Mesothelial cell of epicardium (in vitro differentiated cells): ENCODE measurements around the gene PCSK2. TPM values are rescaled to one million over a fixed set of nuclear protein-coding genes. Genes with fewer than 3 reads are reported as not detected.

ENCODE experiments used
- DNase-seq, 2 experiments: peaks; one replicate each; pipeline ENCODE4 v3.0.0; 2021; ENCODE audit warnings: low spot score in 2 of 2; ENCODE audit not compliant: unreplicated experiment in 2 of 2
- H3K27ac Mint-ChIP-seq: 2 replicates; pipeline ENCODE4 v1.8.0; 2021; ENCODE audit warnings: mixed read lengths
- H3K27me3 Mint-ChIP-seq: 2 replicates; pipeline ENCODE4 v1.8.0; 2021; ENCODE audit warnings: low read depth, mixed read lengths
- H3K36me3 Mint-ChIP-seq: 2 replicates; pipeline ENCODE4 v1.8.0; 2021; ENCODE audit warnings: mixed read lengths
- H3K4me1 Mint-ChIP-seq: 2 replicates; pipeline ENCODE4 v1.8.0; 2021; ENCODE audit warnings: mixed read lengths
- H3K4me3 Mint-ChIP-seq: 2 replicates; pipeline ENCODE4 v1.8.0; 2021; ENCODE audit warnings: mild to moderate bottlenecking, moderate library complexity, mixed read lengths
- H3K9me3 Mint-ChIP-seq: 2 replicates; pipeline ENCODE4 v1.8.0; 2021; ENCODE audit warnings: mixed read lengths
- CTCF ChIP-seq: fragments of 200-600 bp; sonication (generic); IDR thresholded peaks from one replicate; pipeline ENCODE4 v1.5.0; 2021; ENCODE audit warnings: antibody characterized with exemption; ENCODE audit not compliant: unreplicated experiment
- total RNA-seq: library from RNA; stranded (reverse); gene quantifications from 3 replicates; pipeline ENCODE4 v1.2.1, GENCODE V29; 2021

The PCSK2 gene
- total RNA-seq, 1 donor from 2014 or later = 0.38 TPM

- Mint-ChIP-seq H3K4me1 (peaks cover 6% of the 10 kb centered on the region), H3K9me3 (no peaks in the 10 kb centered on the region), H3K27me3 (peaks cover 10% of the 10 kb centered on the region), H3K27ac (no peak overlapping the region), H3K36me3 (no peaks in the 10 kb centered on the region), H3K4me3 (no peak overlapping the region)
- no peak for TF ChIP-seq CTCF
- no peak for DNase-seq
Measured at GRCh38 chr20:17399303-17399985, 172.6 kb downstream of the PCSK2 start.

- H3K9me3 Mint-ChIP-seq = no peaks in the 10 kb centered on the region
- H3K4me1 Mint-ChIP-seq = no peaks in the 10 kb centered on the region
- H3K27me3 Mint-ChIP-seq = peaks cover 35% of the 10 kb centered on the region
- no peaks in the 10 kb centered on the region for H3K36me3 Mint-ChIP-seq
- H3K4me3 Mint-ChIP-seq = no peak overlapping the region
- no peak for TF ChIP-seq CTCF
- DNase-seq = no peak
- no peak overlapping the region for H3K27ac Mint-ChIP-seq
Measured at GRCh38 chr20:17403461-17403860, 176.6 kb downstream of the PCSK2 start.

- H3K4me3 Mint-ChIP-seq = no peak overlapping the region
- no peaks in the 10 kb centered on the region for H3K4me1 Mint-ChIP-seq
- H3K27me3 Mint-ChIP-seq = peaks cover 46% of the 10 kb centered on the region
- H3K36me3 Mint-ChIP-seq = no peaks in the 10 kb centered on the region
- DNase-seq = no peak
- no peak for TF ChIP-seq CTCF
- no peak overlapping the region for H3K27ac Mint-ChIP-seq
- H3K9me3 Mint-ChIP-seq = no peaks in the 10 kb centered on the region
Measured at GRCh38 chr20:17406051-17406590, 179.3 kb downstream of the PCSK2 start.

GRCh38 chr20:17407550-17407949 is 180.7 kb downstream of the PCSK2 start:
- H3K27ac Mint-ChIP-seq = no peak overlapping the region
- peaks cover 50% of the 10 kb centered on the region for H3K27me3 Mint-ChIP-seq
- no peak overlapping the region for H3K4me3 Mint-ChIP-seq
- TF ChIP-seq CTCF = no peak
- H3K4me1 Mint-ChIP-seq = no peaks in the 10 kb centered on the region
- peaks cover 5% of the 10 kb centered on the region for H3K9me3 Mint-ChIP-seq
- no peaks in the 10 kb centered on the region for H3K36me3 Mint-ChIP-seq
- DNase-seq = no peak

- Mint-ChIP-seq H3K36me3 (no peaks in the 10 kb centered on the region), H3K27ac (no peak overlapping the region), H3K27me3 (peaks cover 36% of the 10 kb centered on the region), H3K4me1 (no peaks in the 10 kb centered on the region), H3K9me3 (peaks cover 23% of the 10 kb centered on the region), H3K4me3 (no peak overlapping the region)
- TF ChIP-seq CTCF = no peak
- DNase-seq = no peak
Measured at GRCh38 chr20:17417225-17417624, 190.4 kb downstream of the PCSK2 start.
